Endothelial cell of umbilical vein (primary cell): Measurements from ENCODE around the gene SYNE3.

Experiments
- CTCF ChIP-seq, 2 donors: IDR thresholded peaks; 1 replicate in 1 of 2; 2 replicates in 1 of 2; pipeline ENCODE4 v1.5.1; 2011; ENCODE audit warnings: low read length in 2 of 2, mild to moderate bottlenecking in 2 of 2, moderate library complexity in 2 of 2, control low read depth in 1 of 2, inconsistent platforms in 1 of 2, low read depth in 1 of 2; ENCODE audit not compliant: insufficient read depth in 1 of 2; ENCODE audit errors: extremely low read depth in 1 of 2
- EZH2 ChIP-seq: IDR thresholded peaks from 2 replicates; pipeline ENCODE4 v1.6.1; 2012; ENCODE audit warnings: borderline replicate concordance, low read depth, mild to moderate bottlenecking, moderate library complexity, low read length, inconsistent platforms; ENCODE audit not compliant: severe bottlenecking
- JUN ChIP-seq: IDR thresholded peaks from 2 replicates; pipeline ENCODE4 v1.6.1; 2011; ENCODE audit warnings: borderline replicate concordance, low read depth; ENCODE audit not compliant: insufficient read length, insufficient read depth
- POLR2AphosphoS5 ChIP-seq: IDR thresholded peaks from 2 replicates; pipeline ENCODE4 v1.6.1; 2012; ENCODE audit warnings: low read depth, mild to moderate bottlenecking, control low read depth, low read length, moderate library complexity; ENCODE audit not compliant: insufficient read depth

- no peak for TF ChIP-seq EZH2
- no peak for TF ChIP-seq POLR2AphosphoS5
- no peak for TF ChIP-seq CTCF (IDR thresholded peaks at IDR 0.05; ENCODE audit: extremely low read depth in 1 of 2, insufficient read depth in 1 of 2, low read depth in 1 of 2, low read length in 2 of 2)
- no peak for TF ChIP-seq JUN
Observed at GRCh38 chr14:95485222-95485819, 31.1 kb downstream of the SYNE3 start.
